GM12801 (cell line): ENCODE data around the gene FBN1.

Experiments
- CTCF ChIP-seq: IDR thresholded peaks from one replicate; pipeline ENCODE4 v1.5.1; 2011; ENCODE audit warnings: control low read depth; ENCODE audit not compliant: insufficient read length; ENCODE audit errors: extremely low read depth

Gene FBN1

GRCh38 chr15:48560321-48561051 lies 85.0 kb downstream of the FBN1 start:
- no peak for TF ChIP-seq CTCF

- no peak for TF ChIP-seq CTCF
Measured at GRCh38 chr15:48559285-48559684, 86.2 kb downstream of the FBN1 start.

GRCh38 chr15:48558226-48558625 lies 87.3 kb downstream of the FBN1 start:
- no peak for TF ChIP-seq CTCF

- no peak for TF ChIP-seq CTCF
Measured at GRCh38 chr15:48557335-48557734, 88.2 kb downstream of the FBN1 start.

GRCh38 chr15:48556159-48556897 lies 89.2 kb downstream of the FBN1 start:
- no peak for TF ChIP-seq CTCF

GRCh38 chr15:48555241-48555881 lies 90.1 kb downstream of the FBN1 start:
- TF ChIP-seq CTCF = no peak

- TF ChIP-seq CTCF = no peak
Measured at GRCh38 chr15:48554112-48554511, 91.4 kb downstream of the FBN1 start.
